H1 (cell line): ENCODE data around the gene LCN15.

ENCODE experiments used
- CHD7 ChIP-seq: fragments of 300-600 bp; sonication (generic); IDR thresholded peaks from 2 replicates; pipeline ENCODE4 v1.7.1; 2012; ENCODE audit warnings: low read length, moderate library complexity, mild to moderate bottlenecking, inconsistent platforms; ENCODE audit not compliant: insufficient replicate concordance
- CTCF ChIP-seq, 3 experiments: IDR thresholded peaks; 1 replicate in 2 of 3; 2 replicates in 1 of 3; pipeline versions ENCODE4 v1.5.1 to v1.6.1; 2011; ENCODE audit warnings: low read length in 3 of 3, mild to moderate bottlenecking in 3 of 3, inconsistent platforms in 2 of 3, low read depth in 1 of 3, moderate library complexity in 1 of 3; ENCODE audit not compliant: insufficient read depth in 1 of 3; ENCODE audit errors: control extremely low read depth in 1 of 3
- POLR2A ChIP-seq, 2 experiments: IDR thresholded peaks; 1 replicate in 1 of 2; 2 replicates in 1 of 2; pipeline ENCODE4 v1.6.1; 2011; ENCODE audit warnings: low read depth in 2 of 2, low read length in 2 of 2, mild to moderate bottlenecking in 2 of 2; ENCODE audit errors: control extremely low read depth in 1 of 2

GRCh38 chr9:136740069-136740468 is 24.2 kb downstream of the LCN15 start:
- TF ChIP-seq POLR2A (IDR thresholded peaks at IDR 0.05; ENCODE audit: control extremely low read depth in 1 of 2, low read depth in 2 of 2, low read length in 2 of 2): no peak
- no peak for TF ChIP-seq CTCF (IDR thresholded peaks at IDR 0.05; ENCODE audit: control extremely low read depth in 1 of 3, insufficient read depth in 1 of 3, low read depth in 1 of 3, low read length in 3 of 3)
- no peak for TF ChIP-seq CHD7
